NCI-H1105 (cell line): ENCODE results near the gene ETFA.

Source experiments
- DNase-seq: peaks from one replicate; lab custom pipeline; 2025; lab: John Stamatoyannopoulos, UW

ETFA gene

DNA sequence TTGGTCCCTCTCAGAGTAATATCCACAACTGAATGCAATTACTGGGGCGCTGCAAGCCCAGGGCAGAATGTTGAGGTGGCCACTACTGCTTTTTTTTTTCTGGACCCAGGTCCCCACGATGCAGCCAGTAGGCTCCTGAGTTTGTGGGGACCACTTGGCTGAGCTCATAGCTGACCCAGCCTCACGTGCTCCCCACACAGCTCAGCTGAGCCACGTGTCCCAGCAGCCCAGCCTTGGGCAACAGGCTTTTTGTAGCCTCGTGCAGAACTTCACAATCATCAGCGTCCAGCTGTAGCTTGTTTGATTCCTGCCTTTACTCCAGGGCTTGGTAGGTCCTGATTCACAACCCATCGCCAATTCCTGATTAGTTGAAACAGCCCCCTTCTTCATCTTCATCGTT, 117.3 kb downstream of the ETFA start:
- DNase-seq: no peak

GRCh38 chr15:76192715-76193114, 118.6 kb downstream of the ETFA start:
- no peak for DNase-seq

DNA sequence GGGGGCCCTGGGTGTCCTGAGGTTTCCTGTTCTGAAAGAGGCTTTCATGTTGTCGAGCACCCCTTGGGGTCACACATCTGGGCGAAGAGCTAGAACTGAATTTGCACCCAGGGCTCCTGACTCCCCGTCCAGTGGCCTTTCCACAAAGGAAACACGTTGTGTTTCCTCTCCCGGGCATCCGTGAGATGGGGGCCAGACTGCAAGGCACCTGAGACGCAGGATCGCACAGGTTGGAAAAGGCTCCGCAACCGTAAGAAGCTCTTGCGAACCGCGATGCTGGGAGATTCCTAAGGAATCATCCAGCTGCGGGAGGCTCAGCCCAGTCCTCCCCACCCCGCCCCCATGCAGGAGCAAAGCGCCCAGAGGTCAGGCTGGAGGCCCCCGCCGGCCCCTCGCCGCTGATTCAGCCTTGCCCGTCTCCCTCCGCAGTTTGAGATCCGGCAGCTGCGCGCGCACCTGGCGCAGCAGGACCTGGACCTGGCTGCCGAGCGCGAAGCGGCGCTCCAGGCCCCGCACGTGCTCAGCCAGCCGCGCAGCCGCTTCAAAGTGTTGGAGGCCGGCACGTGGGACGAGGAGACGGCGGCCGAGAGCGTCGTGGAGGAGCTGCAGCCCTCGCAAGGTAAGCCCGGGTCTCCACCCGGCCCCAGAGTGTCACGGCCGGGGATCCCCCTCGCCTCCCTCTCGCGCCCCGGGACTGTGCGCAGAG, 119.6 kb downstream of the ETFA start:
- no peak for DNase-seq

DNA sequence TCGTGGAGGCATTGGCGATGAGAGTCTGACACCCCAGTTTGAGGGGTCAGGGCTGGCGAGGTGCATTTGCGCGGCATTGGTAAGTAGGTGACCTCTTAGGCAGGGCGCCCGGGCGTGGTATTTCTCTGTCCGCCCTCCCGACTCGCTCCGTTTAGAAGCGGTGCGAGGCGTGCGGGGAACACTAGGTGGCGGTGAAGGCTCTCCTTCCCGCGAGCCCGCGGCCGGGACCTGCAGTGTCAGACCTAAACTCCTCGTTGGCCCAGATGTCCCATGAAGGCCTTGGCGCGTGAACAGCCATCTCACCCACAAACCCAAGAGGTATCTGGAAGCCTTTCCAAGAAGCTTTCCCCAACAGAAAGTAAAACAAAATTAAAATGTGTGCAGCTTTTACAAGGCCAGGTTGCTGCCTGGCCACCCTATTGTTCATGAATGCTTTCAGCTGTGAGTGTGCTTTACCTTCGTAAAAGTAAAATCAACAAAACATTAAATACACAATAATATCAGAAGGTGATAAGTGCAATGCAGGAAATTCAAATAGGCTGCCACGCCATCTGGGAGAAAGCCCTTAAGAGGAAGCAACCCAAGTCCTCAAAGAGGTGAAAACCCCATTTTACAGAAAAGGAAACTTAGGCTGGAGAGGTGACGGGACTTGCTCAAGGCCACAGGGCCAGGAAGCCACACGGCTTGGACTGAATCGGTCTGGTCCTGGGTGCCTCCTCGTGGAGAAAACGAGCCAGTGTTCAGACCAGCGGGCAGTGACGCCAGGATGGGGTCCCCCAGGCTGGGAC, 120.3 kb downstream of the ETFA start:
- peak; percentile 26 for DNase-seq

GRCh38 chr15:76190070-76190564, 121.2 kb downstream of the ETFA start:
- DNase-seq: no peak

GRCh38 chr15:76189106-76189505, 122.2 kb downstream of the ETFA start:
- DNase-seq: no peak

DNA sequence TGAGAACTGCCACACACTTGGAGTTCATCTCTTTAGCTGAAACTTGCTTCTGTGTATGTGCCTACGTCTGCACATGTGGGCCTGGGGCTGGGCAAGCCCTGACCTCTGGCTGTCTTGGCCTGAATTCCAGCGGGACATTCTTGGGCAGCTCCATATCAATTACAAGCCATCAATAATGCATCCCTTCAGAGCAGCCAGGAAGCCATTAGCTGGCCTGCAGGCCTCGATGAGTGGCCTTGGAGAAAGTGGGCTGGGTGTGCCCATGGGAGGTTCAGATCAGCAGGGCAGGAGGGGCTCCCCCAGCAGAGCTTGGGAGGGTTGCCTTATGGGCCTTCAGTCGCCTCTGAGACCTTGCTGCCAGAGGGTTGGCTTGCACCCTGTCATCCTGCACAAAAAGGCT, 124.1 kb downstream of the ETFA start:
- DNase-seq: no peak

- DNase-seq: no peak
Observed at GRCh38 chr15:76185716-76186115, 125.6 kb downstream of the ETFA start.

DNA sequence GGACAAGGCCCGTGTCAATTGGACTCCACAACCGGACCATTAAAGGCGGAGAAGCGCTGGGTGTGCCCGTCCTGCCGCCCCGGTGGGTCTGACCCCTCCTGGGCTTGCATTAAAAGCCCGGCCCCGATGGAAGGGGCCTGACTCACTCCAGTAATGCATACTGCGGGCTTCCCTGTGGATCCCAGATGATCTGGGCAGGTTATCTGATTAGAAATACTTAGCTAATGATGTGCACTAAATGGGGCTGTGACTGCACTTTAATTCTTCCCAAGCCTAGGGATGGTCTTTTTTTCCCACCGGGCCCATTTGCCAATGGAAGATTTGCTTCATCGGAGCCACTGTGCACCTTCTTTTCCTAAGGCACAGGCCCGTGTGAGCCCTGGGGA, 126.6 kb downstream of the ETFA start:
- no peak for DNase-seq

GRCh38 chr15:76183930-76184649, 127.2 kb downstream of the ETFA start:
- DNase-seq: no peak

GRCh38 chr15:76181705-76182107, 129.6 kb downstream of the ETFA start:
- no peak for DNase-seq

- no peak for DNase-seq
Observed at GRCh38 chr15:76180321-76180720, 130.9 kb downstream of the ETFA start.

- DNase-seq: no peak
Observed at GRCh38 chr15:76179023-76179422, 132.2 kb downstream of the ETFA start.

GRCh38 chr15:76178296-76179000, 132.8 kb downstream of the ETFA start:
- DNase-seq: no peak

GRCh38 chr15:76177491-76178040, 133.7 kb downstream of the ETFA start:
- DNase-seq: no peak

- no peak for DNase-seq
Observed at GRCh38 chr15:76176487-76177085, 134.7 kb downstream of the ETFA start.

DNA sequence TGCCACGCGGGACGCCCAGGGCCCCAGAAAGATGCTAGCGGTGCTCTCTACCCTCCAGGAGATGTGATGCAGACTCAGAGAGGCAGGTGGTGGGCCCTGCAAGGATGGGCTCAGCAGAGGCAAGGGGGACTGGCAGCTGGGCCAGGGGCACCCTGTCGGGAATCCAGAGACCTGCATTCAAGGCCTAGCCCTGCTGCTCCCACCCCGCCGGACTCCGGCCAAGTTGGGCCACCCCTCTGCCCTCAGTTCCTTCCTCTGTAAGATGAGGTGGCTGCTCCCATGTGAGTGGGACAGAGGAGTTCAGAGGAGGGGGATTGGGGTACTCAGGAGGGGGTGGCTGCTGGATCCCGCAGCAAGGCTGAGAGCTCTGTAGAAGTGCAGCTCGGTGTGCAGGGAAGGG, 135.2 kb downstream of the ETFA start:
- no peak for DNase-seq

GRCh38 chr15:76175442-76175841, 135.8 kb downstream of the ETFA start:
- DNase-seq: no peak

GRCh38 chr15:76174654-76175053, 136.6 kb downstream of the ETFA start:
- no peak for DNase-seq

- no peak for DNase-seq
Observed at GRCh38 chr15:76173317-76173834, 137.9 kb downstream of the ETFA start.

DNA sequence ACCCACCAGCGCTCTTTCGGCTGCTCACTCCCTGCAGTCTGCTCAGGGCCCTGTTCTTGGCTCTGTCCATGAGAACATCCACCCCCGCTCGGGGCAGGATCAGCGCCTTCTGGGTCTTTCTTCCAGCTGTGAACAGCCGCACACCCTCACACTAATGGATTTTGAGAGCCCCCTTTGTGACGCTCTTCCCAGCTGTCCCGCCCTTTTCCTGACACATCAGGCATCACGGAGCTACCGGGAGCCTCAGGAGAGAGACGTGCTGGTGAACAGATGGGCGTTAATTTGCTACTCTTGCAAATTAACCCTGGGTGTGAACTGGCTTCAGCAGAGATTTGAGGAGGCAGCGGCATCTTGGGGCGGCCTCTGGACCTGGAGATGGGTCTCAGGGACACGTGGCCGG, 138.5 kb downstream of the ETFA start:
- no peak for DNase-seq
